ENCODE data around the gene XIRP2. TPM values are rescaled to one million over a fixed set of nuclear protein-coding genes. Genes with fewer than 3 reads are reported as not detected.

The XIRP2 gene
- total and polyA plus RNA-seq, 2 of the 13 experiments (the other 11 are each of a cell fraction or from before 2014, with no cell fraction given): 0.04 to 0.05 TPM

DNA sequence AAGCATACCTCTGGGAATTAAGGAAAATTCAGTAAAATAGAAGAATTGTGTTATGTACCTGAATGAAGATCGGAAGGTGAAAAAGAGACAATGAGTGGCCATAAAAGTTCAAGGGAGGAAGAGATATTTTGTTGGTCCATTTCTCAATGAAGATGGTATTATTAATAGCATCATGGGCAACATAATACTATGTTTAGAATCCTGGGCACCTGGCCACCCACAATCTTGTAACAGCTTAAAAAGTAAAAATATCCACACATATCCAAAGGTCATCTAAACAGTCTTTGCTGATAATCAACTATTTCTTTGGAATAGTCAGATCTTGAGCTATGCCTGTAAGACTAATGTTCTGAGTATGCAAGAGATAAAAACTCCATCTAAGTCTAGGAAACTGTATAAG lies 73.7 kb downstream of the XIRP2 start (continued):
- TF ChIP-seq ZNF841 (CRISPR knock-in tag; IDR thresholded peaks at IDR 0.05; ENCODE audit: borderline replicate concordance): no peak
- no peak for TF ChIP-seq PATZ1 (CRISPR knock-in tag; IDR thresholded peaks at IDR 0.05)

- H3K27me3 ChIP-seq (ENCODE audit: control insufficient read depth in 1 of 2, insufficient read depth in 2 of 2, low read length in 2 of 2): no peaks in the 10 kb centered on the region
- H3K36me3 ChIP-seq (replicated peaks in 1 of 2; ENCODE audit: control insufficient read depth in 1 of 2, insufficient read depth in 2 of 2, low read length in 2 of 2): no peaks in the 10 kb centered on the region
- no peak for TF ChIP-seq MEF2D (CRISPR knock-in tag; IDR thresholded peaks at IDR 0.05)
- no peak for TF ChIP-seq ZBTB37 (CRISPR knock-in tag; IDR thresholded peaks at IDR 0.05)
- H3K9me3 ChIP-seq (ENCODE audit: low read length): no peaks in the 10 kb centered on the region
- ChIA-PET CTCF (ENCODE audit: low intra/inter-chr PET ratio, low total read pairs) (no interaction called here), POLR2A (no interaction called here)
- intact Hi-C loops (cut with micrococcal nuclease; ENCODE audit: unreplicated experiment) (no loop called here), in situ Hi-C loops (cut with HindIII; ENCODE audit: extremely low pct_ligation_motif_present, low pct_unique_long_range_greater_than_20kb) (no loop called here)
- no peak overlapping the region for H2AFZ ChIP-seq (ENCODE audit: low read length)
- 3% methylated on average over 2 of the region's 2 CpGs for WGBS (ENCODE audit: low lambda C conversion rate)
- BruUV-seq (replicated peaks): no TSS peak
- no peak for FAIRE-seq
- no peaks in the 10 kb centered on the region for H3K4me1 ChIP-seq (ENCODE audit: insufficient read depth, low read length)
- no peaks in the 10 kb centered on the region for H4K20me1 ChIP-seq (ENCODE audit: insufficient read depth, low read length)
- DNase-seq (ENCODE audit: low spot score): no peak
- H3K4me2 ChIP-seq (ENCODE audit: low read depth, low read length): no peak overlapping the region
- H3K27ac ChIP-seq (ENCODE audit: extremely low read length, insufficient read depth, low read length): no peak overlapping the region
- ATAC-seq: no peak
- H3K4me3 ChIP-seq (replicated peaks in 1 of 3; ENCODE audit: insufficient read depth in 1 of 3, low read depth in 2 of 3, low read length in 3 of 3): no peak overlapping the region
- H3K9ac ChIP-seq (ENCODE audit: insufficient read depth, low read depth, low read length): no peak overlapping the region
- no peaks in the 10 kb centered on the region for H3K79me2 ChIP-seq (ENCODE audit: insufficient read depth, low read length)
Observed at GRCh38 chr2:166969486-166969885, 81.2 kb downstream of the XIRP2 start.
